Fibroblast of lung (primary cell): Measurements from ENCODE around the gene PFKFB3.

ENCODE experiments used
- EZH2 ChIP-seq: IDR thresholded peaks from 2 replicates; pipeline ENCODE4 v1.5.1; 2012; ENCODE audit warnings: low read length, control low read depth, mild to moderate bottlenecking; ENCODE audit errors: missing control alignments
- TF ChIP-seq, protein P1 (sequence below), 2 donors: IDR thresholded peaks in 1 of 2; conservative IDR thresholded peaks in 1 of 2; 1 replicate in 1 of 2; 2 replicates in 1 of 2; pipeline ENCODE4 v1.5.1; 2011 to 2012; ENCODE audit warnings: low read length in 2 of 2, control low read depth in 1 of 2, inconsistent platforms in 1 of 2, low read depth in 1 of 2, mild to moderate bottlenecking in 1 of 2

DNA sequence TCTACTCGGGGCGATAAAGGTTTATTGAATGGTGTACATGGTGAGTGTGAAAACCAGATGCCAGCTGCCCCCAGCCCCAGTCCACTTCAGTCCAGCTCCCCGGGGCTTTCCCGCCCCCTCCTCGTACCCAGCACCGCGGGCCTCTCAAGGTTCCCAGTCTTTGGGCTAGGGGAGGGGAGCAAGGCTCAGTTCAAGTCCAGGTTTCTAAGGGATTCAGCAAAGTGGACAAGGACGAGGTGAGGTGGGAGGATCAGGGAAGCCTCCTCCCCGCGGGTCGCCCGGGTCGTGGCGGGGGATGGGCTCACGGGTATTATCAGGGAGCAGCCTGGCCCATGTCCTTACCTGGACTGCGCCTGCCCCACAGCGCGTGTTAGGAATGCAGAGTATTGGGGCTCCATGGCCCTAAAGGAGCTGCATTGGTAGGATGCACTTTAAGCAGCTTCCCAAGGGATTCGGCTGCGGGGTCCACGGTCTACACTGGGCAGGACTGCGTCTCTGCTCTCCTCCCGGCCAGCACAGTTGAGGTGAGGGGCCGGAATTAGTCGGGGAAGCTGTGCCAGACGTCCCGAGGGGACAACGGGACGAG lies 541 bp upstream of the PFKFB3 start:
- TF ChIP-seq, protein P1, sequence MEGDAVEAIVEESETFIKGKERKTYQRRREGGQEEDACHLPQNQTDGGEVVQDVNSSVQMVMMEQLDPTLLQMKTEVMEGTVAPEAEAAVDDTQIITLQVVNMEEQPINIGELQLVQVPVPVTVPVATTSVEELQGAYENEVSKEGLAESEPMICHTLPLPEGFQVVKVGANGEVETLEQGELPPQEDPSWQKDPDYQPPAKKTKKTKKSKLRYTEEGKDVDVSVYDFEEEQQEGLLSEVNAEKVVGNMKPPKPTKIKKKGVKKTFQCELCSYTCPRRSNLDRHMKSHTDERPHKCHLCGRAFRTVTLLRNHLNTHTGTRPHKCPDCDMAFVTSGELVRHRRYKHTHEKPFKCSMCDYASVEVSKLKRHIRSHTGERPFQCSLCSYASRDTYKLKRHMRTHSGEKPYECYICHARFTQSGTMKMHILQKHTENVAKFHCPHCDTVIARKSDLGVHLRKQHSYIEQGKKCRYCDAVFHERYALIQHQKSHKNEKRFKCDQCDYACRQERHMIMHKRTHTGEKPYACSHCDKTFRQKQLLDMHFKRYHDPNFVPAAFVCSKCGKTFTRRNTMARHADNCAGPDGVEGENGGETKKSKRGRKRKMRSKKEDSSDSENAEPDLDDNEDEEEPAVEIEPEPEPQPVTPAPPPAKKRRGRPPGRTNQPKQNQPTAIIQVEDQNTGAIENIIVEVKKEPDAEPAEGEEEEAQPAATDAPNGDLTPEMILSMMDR (conservative IDR thresholded peaks at IDR 0.05 in 1 of 2, IDR thresholded peaks at IDR 0.05 in 1 of 2; ENCODE audit: low read depth in 1 of 2, low read length in 2 of 2): no peak
- TF ChIP-seq EZH2: no peak
